GM12891 (cell line): ENCODE data around the gene VAV3.

Experiments used
- PAX5 ChIP-seq: IDR thresholded peaks from 2 replicates; pipeline ENCODE4 v1.6.1; 2011; ENCODE audit warnings: low read length, moderate library complexity, mild to moderate bottlenecking; ENCODE audit not compliant: insufficient read depth, severe bottlenecking
- POLR2A ChIP-seq: IDR thresholded peaks from 2 replicates; pipeline ENCODE4 v1.6.1; 2011; ENCODE audit warnings: low read depth, low read length, control low read depth
- POLR2AphosphoS5 ChIP-seq: IDR thresholded peaks from 2 replicates; pipeline ENCODE4 v1.6.1; 2011; ENCODE audit warnings: low read depth, low read length, control low read depth
- POU2F2 ChIP-seq: IDR thresholded peaks from 2 replicates; pipeline ENCODE4 v1.6.1; 2011; ENCODE audit warnings: low read depth, mild to moderate bottlenecking, control low read depth, low read length, moderate library complexity
- TAF1 ChIP-seq: IDR thresholded peaks from 2 replicates; pipeline ENCODE4 v1.6.1; 2011; ENCODE audit warnings: low read depth, low read length, control low read depth

DNA sequence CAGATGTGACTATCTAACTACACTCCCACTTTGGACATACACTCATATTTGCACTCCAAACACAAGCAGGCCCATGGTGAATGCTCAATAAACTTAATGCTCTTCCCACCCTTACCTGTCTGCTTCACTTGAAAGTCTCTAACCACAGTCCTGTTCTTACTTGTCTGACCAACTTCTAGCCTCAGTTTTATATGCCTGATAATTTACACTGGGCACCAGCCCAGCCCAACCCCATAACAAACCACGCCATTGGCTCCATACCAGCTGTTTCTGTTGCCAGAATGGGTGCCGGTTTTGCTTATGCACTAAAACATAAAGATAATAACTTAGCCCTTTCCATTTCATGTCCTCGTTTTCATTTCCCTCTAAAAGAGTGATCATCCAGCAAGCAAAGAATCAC, 428.7 kb downstream of the VAV3 start:
- TF ChIP-seq POLR2A (no peak), POLR2AphosphoS5 (no peak), TAF1 (no peak), PAX5 (no peak), POU2F2 (no peak)
